Left cardiac atrium (tissue), 4 donors: ENCODE measurements around the gene DOK7. TPM values are rescaled to one million over a fixed set of nuclear protein-coding genes. Genes with fewer than 3 reads are reported as not detected.
A peak's percentile ranks its signal among the peaks of the same experiment; 100 is the strongest.
"Not testable (repeated sequence)": the region's sequence is repeated elsewhere in the genome, so short reads cannot be mapped to it uniquely, and the experiment has no call there.

Source experiments
- ATAC-seq, 2 donors: fragments of 200-7000 bp; cut with Tn5 transposase; one replicate each; pipeline ENCODE4 v1.9.1; 2020; ENCODE audit warnings: mild to moderate bottlenecking in 2 of 2, moderate library complexity in 2 of 2
- DNase-seq: peaks from one replicate; pipeline ENCODE4 v3.0.0-alpha.2; 2020
- intact Hi-C, 2 donors: fragments of 100-400 bp; cut with DNase I; formaldehyde crosslinking; loops; one replicate each; pipeline versions ENCODE4 v1.14.1 to v1.15.1; 2022 to 2023
- total RNA-seq, 2 donors: library from RNA; stranded (reverse); fragmentation: NEBNext Ultra II Directional; extraction: Animal tissue kit (Norgen Biotek cat#: 25700); gene quantifications; one replicate each; pipeline ENCODE4 v1.2.1, GENCODE V29; 2021
- donor health status: DM: no; HTN: yes; CAD: no.
- donor health status: DM: no; HTN: yes; CAD: no; lungs with severe emphysema.
- donor health status: DM: yes; HTN: yes; CAD: no.
- donor health status: Dilated cardiomyopathy.

The DOK7 gene
- total RNA-seq, 2 donors from 2014 or later: 21.5 to 38.2 TPM

GRCh38 chr4:3531879-3532750 lies 69.0 kb downstream of the DOK7 start, which contains the start of gene LRPAP1:
Gene LRPAP1 (minus strand): TSS chr4:3532422. CDS start chr4:3532412, 10 bp downstream.
- DNase-seq (peak; percentile 94), ATAC-seq (peak; percentile 95 to 97)
- intact Hi-C loops: no loop called here

- intact Hi-C loops: no loop called here
- peak; percentile 48 to 62 for ATAC-seq
- DNase-seq: no peak
Observed at GRCh38 chr4:3532751-3533422, 69.8 kb downstream of the DOK7 start.

- DNase-seq (no peak), ATAC-seq (no peak)
- intact Hi-C loops: no loop called here
Observed at GRCh38 chr4:3533423-3533820, 70.3 kb downstream of the DOK7 start.

- DNase-seq, ATAC-seq, intact Hi-C loops: not testable (repeated sequence)
Observed at GRCh38 chr4:3535812-3536211, 72.7 kb downstream of the DOK7 start.

GRCh38 chr4:3538906-3539305 lies 75.8 kb downstream of the DOK7 start:
- intact Hi-C loops, ATAC-seq, DNase-seq: not testable (repeated sequence)

- ATAC-seq, DNase-seq, intact Hi-C loops: not testable (repeated sequence)
Observed at GRCh38 chr4:3543415-3543814, 80.3 kb downstream of the DOK7 start.

Other genes starting within 250 kb of the DOK7 start
- under 1 TPM; 0.41 to 0.42 TPM for gene MSANTD1, start 214.1 kb upstream of the DOK7 start, total RNA-seq
- 10 to 100 TPM; 13.3 to 16.6 TPM for gene RGS12, start 170.3 kb upstream of the DOK7 start, total RNA-seq
- gene HGFAC, start 21.3 kb upstream of the DOK7 start, total RNA-seq: under 1 TPM; 0.34 to 0.38 TPM
- gene LRPAP1, start 69.1 kb downstream of the DOK7 start, total RNA-seq: 100 to 1,000 TPM; 226 to 312 TPM